Dendritic cell treated with granulocyte-macrophage colony-stimulating factor and Interleukin-4, amounts not matched to agents 40 ng/mL and 50 ng/mL, for 4 days (primary cell): Measurements from ENCODE around the gene PAK1IP1.
"Not testable (repeated sequence)": the region's sequence is repeated elsewhere in the genome, so short reads cannot be mapped to it uniquely, and the experiment has no call there.

Source experiments
- H3K27ac Mint-ChIP-seq: one replicate; pipeline ENCODE4 v1.8.0; 2022; ENCODE audit warnings: mild to moderate bottlenecking, mixed read lengths
- H3K27me3 Mint-ChIP-seq: one replicate; pipeline ENCODE4 v1.8.0; 2022; ENCODE audit warnings: mild to moderate bottlenecking, mixed read lengths
- H3K36me3 Mint-ChIP-seq: one replicate; pipeline ENCODE4 v1.8.0; 2022; ENCODE audit warnings: low read depth, mixed read lengths
- H3K4me1 Mint-ChIP-seq: one replicate; pipeline ENCODE4 v1.8.0; 2022; ENCODE audit warnings: low read depth, mixed read lengths
- H3K4me3 Mint-ChIP-seq: one replicate; pipeline ENCODE4 v1.8.0; 2022; ENCODE audit warnings: mild to moderate bottlenecking, moderate library complexity, mixed read lengths
- H3K9me3 Mint-ChIP-seq: one replicate; pipeline ENCODE4 v1.8.0; 2022; ENCODE audit warnings: mixed read lengths
- intact Hi-C: fragments of 100-400 bp; cut with micrococcal nuclease; formaldehyde crosslinking; loops from one replicate; pipeline ENCODE4 v1.15.0; 2022

PAK1IP1 gene

DNA sequence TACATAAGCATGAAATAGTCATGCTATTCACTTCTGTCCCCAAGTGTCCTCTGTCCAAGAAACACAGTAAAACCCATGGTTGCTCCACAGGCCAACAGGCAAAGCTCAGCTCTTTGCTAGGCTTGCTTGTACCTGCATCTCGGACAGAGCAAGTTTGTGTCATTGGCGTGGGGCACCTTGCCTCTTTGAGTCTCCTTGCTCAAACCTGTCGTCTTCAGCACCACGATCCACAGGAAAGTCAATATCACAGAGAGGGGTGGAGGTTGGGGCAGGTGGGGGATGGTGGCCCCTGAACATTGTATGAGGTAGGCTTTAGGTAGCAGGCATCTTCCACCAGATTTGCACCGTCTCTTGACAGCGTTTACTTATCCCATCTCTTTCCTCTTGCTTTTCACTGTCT lies 48.7 kb downstream of the PAK1IP1 start:
- Mint-ChIP-seq H3K4me3 (no peak overlapping the region), H3K27me3 (no peaks in the 10 kb centered on the region), H3K27ac (no peak overlapping the region), H3K4me1 (peaks cover 12% of the 10 kb centered on the region), H3K9me3 (no peaks in the 10 kb centered on the region), H3K36me3 (peaks cover 7% of the 10 kb centered on the region)
- intact Hi-C loops, result no loop called here

DNA sequence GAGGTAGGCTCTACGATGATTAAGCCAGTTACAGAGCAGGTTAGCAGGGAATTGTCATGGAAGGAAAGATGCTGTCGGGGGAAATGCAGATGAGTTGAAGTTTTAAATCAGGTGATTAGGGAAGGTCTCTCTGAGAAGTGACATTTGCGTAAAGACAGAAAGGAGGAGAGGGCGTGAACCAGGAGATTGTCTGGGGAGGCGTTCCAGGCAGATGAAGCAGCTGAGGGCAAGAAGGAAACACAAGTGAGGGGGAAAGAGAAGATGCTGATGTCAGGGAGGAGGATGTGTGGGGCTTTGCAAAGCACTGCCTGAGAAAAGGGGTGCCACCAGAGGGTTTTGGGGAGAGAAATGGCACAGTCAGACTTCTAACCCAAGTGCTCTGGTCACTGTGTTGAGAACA lies 50.3 kb downstream of the PAK1IP1 start:
- intact Hi-C loops, result no loop called here
- Mint-ChIP-seq H3K27me3 (no peaks in the 10 kb centered on the region), H3K27ac (no peak overlapping the region), H3K9me3 (no peaks in the 10 kb centered on the region), H3K4me3 (no peak overlapping the region), H3K4me1 (peaks cover 24% of the 10 kb centered on the region), H3K36me3 (peaks cover 15% of the 10 kb centered on the region)

DNA sequence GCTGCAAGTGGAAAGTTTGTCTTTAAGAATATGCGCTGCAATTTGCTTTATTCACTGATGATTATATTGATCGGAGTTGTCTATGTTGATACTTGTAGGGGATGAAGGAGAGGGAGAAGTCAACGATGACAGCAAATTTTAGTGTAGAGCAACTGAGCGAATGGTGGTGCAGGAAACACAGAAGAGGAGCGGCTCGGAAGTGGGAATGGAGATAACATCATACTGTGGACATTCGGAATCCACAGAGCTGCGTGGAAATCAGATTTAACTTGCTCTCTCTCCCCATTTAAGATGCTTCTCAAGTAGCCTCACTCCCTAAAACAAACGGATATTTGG lies 52.1 kb downstream of the PAK1IP1 start:
- no peaks in the 10 kb centered on the region for H3K27me3 Mint-ChIP-seq
- peak overlapping the region; percentile 87 for H3K4me3 Mint-ChIP-seq
- no peaks in the 10 kb centered on the region for H3K9me3 Mint-ChIP-seq
- peaks cover 34% of the 10 kb centered on the region for H3K4me1 Mint-ChIP-seq
- H3K27ac Mint-ChIP-seq, result peak overlapping the region; percentile 92
- H3K36me3 Mint-ChIP-seq, result peaks cover 33% of the 10 kb centered on the region
- intact Hi-C loops, result loop anchor here (1.0 kb wide), 2 partner anchors 24 to 53 kb away; partner anchors contain the start of genes C6orf52, PAK1IP1 and TMEM14C

DNA sequence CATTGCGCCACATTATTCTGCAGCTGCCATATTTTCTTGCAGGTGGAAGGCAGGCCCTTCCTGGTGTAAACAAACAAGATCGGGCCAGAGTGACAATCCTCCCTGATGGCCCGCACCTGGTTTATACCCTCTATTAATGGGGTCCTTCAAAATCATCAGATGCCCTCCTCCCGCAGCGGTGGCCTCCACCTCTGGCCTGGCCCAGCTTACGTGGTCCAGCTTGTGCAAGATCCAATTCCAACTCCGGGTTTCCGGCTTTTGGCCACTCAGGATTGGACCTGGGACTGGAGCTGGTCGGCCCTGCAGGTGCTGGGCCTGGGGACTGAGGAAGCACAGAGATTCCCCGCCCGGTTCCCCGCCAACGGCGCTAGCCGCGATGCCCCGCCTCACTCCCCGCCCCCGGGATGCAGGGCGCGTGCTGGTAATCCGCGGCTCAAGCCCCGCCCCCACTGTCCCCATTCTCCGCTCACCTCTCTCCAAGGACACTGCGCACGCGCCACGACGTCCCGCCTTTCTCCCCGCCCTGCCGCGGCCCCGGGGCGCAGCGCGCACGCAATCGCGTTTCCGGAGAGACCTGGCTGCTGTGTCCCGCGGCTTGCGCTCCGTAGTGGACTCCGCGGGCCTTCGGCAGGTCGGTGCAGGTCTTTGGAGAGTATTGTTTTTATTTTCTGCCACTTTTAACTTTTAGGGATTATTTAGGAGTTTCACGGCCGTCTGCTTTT lies 52.6 kb downstream of the PAK1IP1 start, which contains the start of gene TMEM14B:
Gene TMEM14B (plus strand): TSS at position 555 of the 722 bp plus-strand sequence. CDS start 1,441 bp downstream, outside the sequence.
- Mint-ChIP-seq H3K27ac (peak within 1 kb of the TSS; percentile 92), H3K9me3 (no peaks in the 10 kb centered on the region), H3K4me3 (peak within 1 kb of the TSS; percentile 87), H3K4me1 (peaks cover 34% of the 10 kb centered on the region), H3K27me3 (no peaks in the 10 kb centered on the region), H3K36me3 (peaks cover 38% of the 10 kb centered on the region)
- intact Hi-C loops, result loop anchor here (1.0 kb wide), 2 partner anchors 24 to 53 kb away; partner anchors contain the start of genes C6orf52, PAK1IP1 and TMEM14C

DNA sequence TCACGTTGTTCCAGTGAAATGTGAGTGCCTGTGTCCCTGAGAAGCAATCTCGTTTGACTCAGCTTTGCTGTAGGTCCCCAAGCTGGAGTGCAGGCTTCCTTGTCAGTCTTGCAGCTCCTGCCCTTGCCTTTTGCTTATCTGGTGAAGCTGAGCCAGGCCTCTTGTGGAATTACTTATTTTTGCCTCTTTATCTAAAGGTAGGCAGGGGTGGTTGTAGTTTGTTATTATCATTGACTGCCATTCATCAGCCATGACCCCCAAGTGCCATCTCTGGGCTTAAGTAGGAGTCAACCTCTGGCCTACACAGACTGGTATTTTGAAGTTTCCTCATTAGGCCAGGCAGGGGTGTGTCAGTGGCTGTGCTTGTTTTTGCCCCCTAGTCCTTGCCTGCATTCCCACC lies 55.0 kb downstream of the PAK1IP1 start:
- Mint-ChIP-seq H3K9me3 (no peaks in the 10 kb centered on the region), H3K4me3 (no peak overlapping the region), H3K27ac (no peak overlapping the region), H3K27me3 (no peaks in the 10 kb centered on the region), H3K4me1 (peaks cover 41% of the 10 kb centered on the region), H3K36me3 (peaks cover 61% of the 10 kb centered on the region)
- intact Hi-C loops, result no loop called here

DNA sequence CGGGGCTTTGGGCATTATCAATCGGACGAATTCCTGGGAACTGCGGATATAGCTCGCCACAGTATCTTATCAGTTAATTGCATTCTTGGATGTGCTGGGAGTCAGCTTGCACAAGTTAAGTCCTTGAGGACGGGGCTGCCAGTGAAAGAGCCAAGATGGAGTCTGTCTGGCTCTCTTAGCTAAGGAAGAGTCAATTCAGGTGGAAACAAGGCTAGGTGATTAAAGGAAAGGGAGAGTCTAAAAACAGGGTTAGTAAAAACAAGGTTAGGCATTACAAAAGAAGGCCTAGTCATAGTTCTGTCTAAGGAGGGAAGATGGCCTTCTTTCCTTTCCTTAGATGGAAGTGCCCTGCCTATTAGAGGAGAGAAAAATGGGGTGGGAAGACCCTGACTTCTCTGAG lies 55.8 kb downstream of the PAK1IP1 start:
- H3K27ac Mint-ChIP-seq, H3K4me3 Mint-ChIP-seq, H3K9me3 Mint-ChIP-seq, H3K27me3 Mint-ChIP-seq, intact Hi-C loops: not testable (repeated sequence)
- Mint-ChIP-seq H3K4me1 (peaks cover 41% of the 10 kb centered on the region), H3K36me3 (peaks cover 69% of the 10 kb centered on the region)

DNA sequence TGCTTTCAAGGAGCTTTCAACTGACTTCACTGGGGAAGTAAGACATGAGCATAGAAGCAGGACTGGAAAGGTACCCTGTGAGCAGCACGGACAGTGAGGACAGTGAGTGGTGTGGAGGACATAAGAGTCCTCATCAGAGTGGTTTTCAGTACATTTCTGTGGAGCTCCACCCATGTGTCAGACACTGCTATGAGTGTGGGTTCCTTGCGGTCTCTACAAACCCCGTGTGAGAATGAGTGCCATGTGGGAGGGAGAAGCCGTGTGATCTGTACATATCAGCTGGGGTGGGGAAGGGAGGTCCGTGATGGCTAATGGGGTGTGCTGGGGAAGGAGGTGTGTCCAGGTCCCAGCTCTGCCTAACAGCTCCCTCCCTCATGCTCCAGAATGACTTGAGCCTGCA lies 57.0 kb downstream of the PAK1IP1 start:
- peaks cover 81% of the 10 kb centered on the region for H3K36me3 Mint-ChIP-seq

DNA sequence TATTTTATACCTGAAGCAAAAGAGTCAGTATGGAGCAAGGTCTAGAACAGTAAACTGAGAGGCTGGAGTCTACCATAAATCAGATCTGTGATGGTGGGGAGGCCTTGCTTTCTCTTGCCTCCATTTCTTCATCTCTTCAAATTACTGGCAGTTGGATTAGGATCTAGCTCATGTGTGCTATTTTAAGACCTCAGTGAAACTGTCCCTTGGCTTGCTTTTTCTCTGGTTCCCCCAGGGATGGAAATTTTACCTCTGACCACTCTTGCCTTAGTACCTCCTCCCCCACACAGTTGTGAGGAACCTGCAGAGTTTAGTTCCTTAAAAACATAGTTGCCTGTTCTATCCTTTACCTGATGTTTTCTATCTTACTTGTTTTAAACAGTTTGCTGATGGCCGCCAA lies 61.3 kb downstream of the PAK1IP1 start:
- intact Hi-C loops, result no loop called here

More for the DNA sequence above, 57.0 kb downstream of the PAK1IP1 start:
- H3K9me3 Mint-ChIP-seq, H3K27me3 Mint-ChIP-seq, intact Hi-C loops, H3K27ac Mint-ChIP-seq, H3K4me3 Mint-ChIP-seq: not testable (repeated sequence)
- peaks cover 39% of the 10 kb centered on the region for H3K4me1 Mint-ChIP-seq

More for the DNA sequence above, 61.3 kb downstream of the PAK1IP1 start:
- H3K27me3 Mint-ChIP-seq, result no peaks in the 10 kb centered on the region
- H3K9me3 Mint-ChIP-seq, result no peaks in the 10 kb centered on the region
- no peak overlapping the region for H3K27ac Mint-ChIP-seq
- no peak overlapping the region for H3K4me3 Mint-ChIP-seq
- H3K36me3 Mint-ChIP-seq, result peaks cover 87% of the 10 kb centered on the region
- peaks cover 8% of the 10 kb centered on the region for H3K4me1 Mint-ChIP-seq
